Hippocampal formation (tissue), 2 donors: ENCODE measurements around the gene SPATA6L.
A peak's percentile ranks its signal among the peaks of the same experiment; 100 is the strongest.
"Not testable (repeated sequence)": the region's sequence is repeated elsewhere in the genome, so short reads cannot be mapped to it uniquely, and the experiment has no call there.

Experiments
- DNase-seq, 2 donors: peaks; one replicate each; lab custom pipeline; 2025; lab: John Stamatoyannopoulos, UW

SPATA6L gene

GRCh38 chr9:4638968-4639367 is 27.3 kb downstream of the SPATA6L start:
- no peak for DNase-seq

GRCh38 chr9:4630836-4631235 is 35.4 kb downstream of the SPATA6L start:
- DNase-seq: no peak

- DNase-seq: no peak
These were observed 44.3 kb downstream of the SPATA6L start for GRCh38 chr9:4622016-4622415.

- no peak for DNase-seq
These were observed 45.3 kb downstream of the SPATA6L start for GRCh38 chr9:4620881-4621555.

GRCh38 chr9:4620057-4620765 is 46.1 kb downstream of the SPATA6L start:
- no peak for DNase-seq

GRCh38 chr9:4618700-4619099 is 47.6 kb downstream of the SPATA6L start:
- no peak for DNase-seq

- DNase-seq: no peak
These were observed 48.5 kb downstream of the SPATA6L start for GRCh38 chr9:4617752-4618151.

GRCh38 chr9:4615778-4616177 is 50.5 kb downstream of the SPATA6L start:
- no peak for DNase-seq

GRCh38 chr9:4615251-4615650 is 51.0 kb downstream of the SPATA6L start:
- no peak for DNase-seq

- no peak for DNase-seq
These were observed 51.7 kb downstream of the SPATA6L start for GRCh38 chr9:4614627-4615026.

GRCh38 chr9:4606033-4606432 is 60.2 kb downstream of the SPATA6L start:
- not testable (repeated sequence) for DNase-seq

GRCh38 chr9:4604678-4605095 is 61.6 kb downstream of the SPATA6L start:
- DNase-seq: peak; percentile 23 to 31

GRCh38 chr9:4603830-4604229 is 62.5 kb downstream of the SPATA6L start:
- no peak for DNase-seq

- DNase-seq: no peak
These were observed 65.9 kb downstream of the SPATA6L start for GRCh38 chr9:4600368-4600767.

GRCh38 chr9:4596165-4596922 is 69.9 kb downstream of the SPATA6L start:
- no peak for DNase-seq

- DNase-seq: no peak
These were observed 71.3 kb downstream of the SPATA6L start for GRCh38 chr9:4594994-4595393.

GRCh38 chr9:4594545-4594944 is 71.7 kb downstream of the SPATA6L start:
- DNase-seq: no peak

- DNase-seq: no peak
These were observed 73.4 kb downstream of the SPATA6L start for GRCh38 chr9:4592886-4593285.

GRCh38 chr9:4592295-4592694 is 74.0 kb downstream of the SPATA6L start:
- DNase-seq: no peak

GRCh38 chr9:4591123-4591500 is 75.2 kb downstream of the SPATA6L start:
- no peak for DNase-seq

- DNase-seq: no peak
These were observed 75.7 kb downstream of the SPATA6L start for GRCh38 chr9:4590430-4591122.

GRCh38 chr9:4588721-4589120 is 77.6 kb downstream of the SPATA6L start:
- no peak for DNase-seq
